Measurements from ENCODE around the gene ZNF24.

ZNF24 gene

GRCh38 chr18:35352778-35353177 is 8.6 kb upstream of the ZNF24 start:
- no peak for DNase-seq

- DNase-seq, result no peak
These were observed 8.1 kb upstream of the ZNF24 start for GRCh38 chr18:35352283-35352682.

GRCh38 chr18:35348001-35348400 is 3.8 kb upstream of the ZNF24 start:
- DNase-seq, result no peak

GRCh38 chr18:35345950-35346349 is 1.7 kb upstream of the ZNF24 start:
- no peak for DNase-seq

- no peak for DNase-seq
These were observed 1.3 kb upstream of the ZNF24 start for GRCh38 chr18:35345460-35345921.

- DNase-seq, result no peak
These were observed 678 bp upstream of the ZNF24 start for GRCh38 chr18:35344736-35345459.

GRCh38 chr18:35343488-35343935 is 708 bp downstream of the ZNF24 start:
- no peak for DNase-seq

GRCh38 chr18:35337286-35337685 is 6.9 kb downstream of the ZNF24 start:
- DNase-seq, result peak; percentile 6

GRCh38 chr18:35335866-35336265 is 8.4 kb downstream of the ZNF24 start:
- DNase-seq, result no peak

GRCh38 chr18:35334821-35335220 is 9.4 kb downstream of the ZNF24 start:
- peak; percentile 61 for DNase-seq

- no peak for DNase-seq
These were observed 10.0 kb downstream of the ZNF24 start for GRCh38 chr18:35334212-35334611.

GRCh38 chr18:35331367-35332087 is 12.7 kb downstream of the ZNF24 start:
- no peak for DNase-seq

- DNase-seq, result no peak
These were observed 15.4 kb downstream of the ZNF24 start for GRCh38 chr18:35328868-35329267.

GRCh38 chr18:35326695-35327387 is 17.4 kb downstream of the ZNF24 start:
- DNase-seq, result no peak

GRCh38 chr18:35324926-35325655 is 19.1 kb downstream of the ZNF24 start:
- DNase-seq, result peak; percentile 51

GRCh38 chr18:35322486-35323458 is 21.4 kb downstream of the ZNF24 start:
- DNase-seq, result no peak

GRCh38 chr18:35311496-35311895 is 32.7 kb downstream of the ZNF24 start:
- DNase-seq, result peak; percentile 65

- DNase-seq, result no peak
These were observed 37.5 kb downstream of the ZNF24 start for GRCh38 chr18:35306588-35307250.

GRCh38 chr18:35303610-35304009 is 40.6 kb downstream of the ZNF24 start:
- DNase-seq, result no peak

GRCh38 chr18:35296060-35296459 is 48.2 kb downstream of the ZNF24 start:
- DNase-seq, result no peak

- no peak for DNase-seq
These were observed 53.1 kb downstream of the ZNF24 start for GRCh38 chr18:35291166-35291565.

Data from EL (cell line).